HepG2 (cell line): ENCODE results near the gene NUB1. TPM values are rescaled to one million over a fixed set of nuclear protein-coding genes. Genes with fewer than 3 reads are reported as not detected.

Experiments
- ATAC-seq: fragments of 200-7000 bp; cut with Tn5 transposase; 3 replicates; pipeline ENCODE4 v1.9.1; 2020; ENCODE audit warnings: mild to moderate bottlenecking, moderate library complexity
- BruUV-seq: library from RNA; stranded (reverse); fragments of 400-500 nt; replicated peaks from 2 replicates; lab custom pipeline; 2021; lab: Mats Ljungman, UMichigan
- CTCF ChIA-PET: fragments of 300-600 bp; formaldehyde crosslinking; extraction: SDS; loops from one replicate; lab custom pipeline; 2021; ENCODE audit warnings: low total read pairs, inconsistent platforms, low intra/inter-chr PET ratio; lab: Yijun Ruan, JAX
- POLR2A ChIA-PET: fragments of 350-600 bp; sonication (Branson Sonifier 250); formaldehyde crosslinking; loops from one replicate; lab custom pipeline; 2020; ENCODE audit warnings: antibody characterized with exemption, inconsistent platforms; lab: Yijun Ruan, JAX
- DNase-seq: peaks from one replicate; pipeline ENCODE4 v3.0.0-alpha.2; 2015; ENCODE audit warnings: low spot score
- FAIRE-seq: peaks from 3 replicates; lab custom pipeline; 2011; peaks lifted over from hg19 to GRCh38; lab: Jason Lieb, UNC
- H2AFZ ChIP-seq: one replicate; pipeline ENCODE4 v1.6.1; 2011; ENCODE audit warnings: low read length, inconsistent platforms
- H3K27ac ChIP-seq: fragments of 300-600 bp; 3 replicates; pipeline ENCODE4 v1.8.0; 2011; ENCODE audit warnings: mixed run types, mild to moderate bottlenecking, mixed read lengths, low read length, inconsistent platforms; ENCODE audit not compliant: insufficient read depth; ENCODE audit errors: extremely low read length
- H3K27me3 ChIP-seq, 2 experiments: fragments of 200-600 bp in 1 of 2; 2 replicates in 1 of 2; 3 replicates in 1 of 2; pipeline versions ENCODE4 v1.6.0 to v1.8.0; 2011; ENCODE audit warnings: low read length in 2 of 2, mild to moderate bottlenecking in 2 of 2, moderate library complexity in 2 of 2, inconsistent platforms in 1 of 2; ENCODE audit not compliant: insufficient read depth in 2 of 2, control insufficient read depth in 1 of 2
- H3K36me3 ChIP-seq, 2 experiments: fragments of 200-600 bp in 1 of 2; replicated peaks in 1 of 2; 2 replicates in 1 of 2; 3 replicates in 1 of 2; pipeline versions ENCODE4 v1.5.1 to v1.8.0; 2011; ENCODE audit warnings: low read length in 2 of 2, inconsistent platforms in 1 of 2; ENCODE audit not compliant: insufficient read depth in 2 of 2, control insufficient read depth in 1 of 2
- H3K4me1 ChIP-seq: 2 replicates; pipeline ENCODE4 v1.5.1; 2012; ENCODE audit warnings: low read length, inconsistent platforms; ENCODE audit not compliant: insufficient read depth
- H3K4me2 ChIP-seq: 2 replicates; pipeline ENCODE4 v1.6.0; 2011; ENCODE audit warnings: low read depth, low read length, inconsistent platforms
- H3K4me3 ChIP-seq, 3 experiments: fragments of 200-600 bp in 1 of 3; sonication (generic), shearing (Covaris generic) in 1 of 3; replicated peaks in 1 of 3; 2 replicates each; pipeline ENCODE4 v1.5.1; 2011 to 2016; ENCODE audit warnings: low read length in 3 of 3, inconsistent platforms in 2 of 3, low read depth in 2 of 3, mild to moderate bottlenecking in 2 of 3, control low read depth in 1 of 3, mixed read lengths in 1 of 3; ENCODE audit not compliant: insufficient read depth in 1 of 3
- H3K79me2 ChIP-seq: one replicate; pipeline ENCODE4 v1.6.1; 2011; ENCODE audit warnings: low read length, inconsistent platforms; ENCODE audit not compliant: insufficient read depth
- H3K9ac ChIP-seq: 2 replicates; pipeline ENCODE4 v1.6.0; 2011; ENCODE audit warnings: mild to moderate bottlenecking, low read depth, low read length, inconsistent platforms; ENCODE audit not compliant: insufficient read depth
- H3K9me3 ChIP-seq: 2 replicates; pipeline ENCODE4 v1.5.1; 2012; ENCODE audit warnings: mild to moderate bottlenecking, low read length
- H4K20me1 ChIP-seq: 2 replicates; pipeline ENCODE4 v1.6.0; 2011; ENCODE audit warnings: inconsistent platforms, mild to moderate bottlenecking, low read length, moderate library complexity; ENCODE audit not compliant: insufficient read depth
- CBX5 ChIP-seq: sonication (generic); formaldehyde crosslinking; IDR thresholded peaks from 2 replicates; pipeline ENCODE4 v1.4.0; 2020; ENCODE audit warnings: missing genetic modification reagents, borderline replicate concordance
- DMAP1 ChIP-seq: IDR thresholded peaks from 2 replicates; pipeline ENCODE4 v1.6.1; 2016
- GATAD2A ChIP-seq: IDR thresholded peaks from 2 replicates; pipeline ENCODE4 v1.6.1; 2016
- GFI1 ChIP-seq: sonication (generic); formaldehyde crosslinking; IDR thresholded peaks from 2 replicates; pipeline ENCODE4 v1.5.0; 2020; ENCODE audit warnings: missing genetic modification reagents, mild to moderate bottlenecking, borderline replicate concordance
- HINFP ChIP-seq: sonication (generic); formaldehyde crosslinking; IDR thresholded peaks from 2 replicates; pipeline ENCODE4 v1.4.0; 2020; ENCODE audit warnings: low read depth, mild to moderate bottlenecking, missing genetic modification reagents
- KAT2B ChIP-seq: fragments of 150-350 bp; IDR thresholded peaks from 2 replicates; pipeline ENCODE4 v1.6.1; 2014; ENCODE audit warnings: low read depth, low read length, borderline replicate concordance
- NCOR1 ChIP-seq: fragments of 200-600 bp; sonication (generic); IDR thresholded peaks from 2 replicates; pipeline ENCODE4 v1.7.0; 2017; ENCODE audit warnings: antibody characterized with exemption, low read length, borderline replicate concordance
- PBX3 ChIP-seq: sonication (generic); formaldehyde crosslinking; IDR thresholded peaks from 2 replicates; pipeline ENCODE4 v1.8.1; 2023; ENCODE audit warnings: missing genetic modification reagents, inconsistent platforms, borderline replicate concordance
- RARA ChIP-seq: IDR thresholded peaks from 2 replicates; pipeline ENCODE4 v1.6.1; 2016; ENCODE audit warnings: missing genetic modification reagents, missing compliant biosample characterization
- TFDP1 ChIP-seq: IDR thresholded peaks from 2 replicates; pipeline ENCODE4 v1.6.1; 2016; ENCODE audit warnings: missing compliant biosample characterization, missing genetic modification reagents, borderline replicate concordance
- ZFP36 ChIP-seq: fragments of 150-350 bp; IDR thresholded peaks from 2 replicates; pipeline ENCODE4 v1.6.1; 2018; ENCODE audit warnings: borderline replicate concordance, low read length, low read depth; ENCODE audit not compliant: partially characterized antibody
- ZHX1 ChIP-seq: sonication (generic); formaldehyde crosslinking; IDR thresholded peaks from 2 replicates; pipeline ENCODE4 v1.8.1; 2022; ENCODE audit warnings: low read depth, mild to moderate bottlenecking, missing genetic modification reagents
- ZNF225 ChIP-seq: sonication (generic); formaldehyde crosslinking; IDR thresholded peaks from 2 replicates; pipeline ENCODE4 v1.4.0; 2020; ENCODE audit warnings: mild to moderate bottlenecking, missing genetic modification reagents
- ZNF788 ChIP-seq: sonication (generic); formaldehyde crosslinking; IDR thresholded peaks from 2 replicates; pipeline ENCODE4 v1.5.0; 2020; ENCODE audit warnings: mild to moderate bottlenecking, missing genetic modification reagents, borderline replicate concordance
- WGBS: methylation state at CpG from one replicate; pipeline ENCODE4 v1.1.6; 2017; ENCODE audit warnings: low lambda C conversion rate; 5-methylcytosine and 5-hydroxymethylcytosine counted together
- in situ Hi-C: cut with HindIII; loops from 2 replicates; pipeline ENCODE4 v1.10.0; 2017; ENCODE audit warnings: low pct_unique_long_range_greater_than_20kb; ENCODE audit not compliant: extremely low pct_ligation_motif_present
- intact Hi-C: fragments of 100-400 bp; cut with micrococcal nuclease; formaldehyde crosslinking; loops from one replicate; pipeline ENCODE4 v1.10.0; 2022; ENCODE audit not compliant: unreplicated experiment
- polyA plus RNA-seq, 8 experiments: library from polyadenylated mRNA; depleted of rRNA in 3 of 8; stranded (reverse) in 7 of 8; unstranded in 1 of 8; fragments of >200 nt; fragmentation: Illumina TruSeq in 4 of 8; extraction: Trizol in 4 of 8; gene quantifications; 2 replicates each; pipeline versions ENCODE4 v1.2.1 to v1.2.3, GENCODE V29; 2011 to 2016; ENCODE audit warnings: low read depth in 4 of 8, missing spikeins in 1 of 8, mixed read lengths in 1 of 8; ENCODE audit not compliant: insufficient read depth in 1 of 8
- total RNA-seq, 5 experiments: library from RNA; depleted of rRNA; stranded (reverse); fragments of >200 nt; fragmentation: Illumina TruSeq; extraction: Trizol; gene quantifications; 2 replicates each; pipeline ENCODE4 v1.2.3, GENCODE V29; 2016; ENCODE audit warnings: low read depth in 1 of 5

Gene NUB1
- total and polyA plus RNA-seq, 2 of the 13 experiments (the other 11 are each of a cell fraction or from before 2014, with no cell fraction given) = 27.1 to 37.0 TPM

GRCh38 chr7:151397026-151397425 lies 55.4 kb downstream of the NUB1 start:
- in situ Hi-C loops = no loop called here
- H4K20me1 ChIP-seq = no peaks in the 10 kb centered on the region
- H3K4me2 ChIP-seq = no peak overlapping the region
- no TSS peak for BruUV-seq
- TF ChIP-seq ZNF788 (CRISPR knock-in tag) = no peak
- no peak for TF ChIP-seq ZHX1
- no peak for TF ChIP-seq HINFP (CRISPR knock-in tag)
- no peak for TF ChIP-seq PBX3 (CRISPR knock-in tag)
- no peak for TF ChIP-seq NCOR1
- TF ChIP-seq GFI1 (CRISPR knock-in tag) = no peak
- TF ChIP-seq TFDP1 (CRISPR knock-in tag) = no peak
- no peak for TF ChIP-seq KAT2B
- no peak for TF ChIP-seq GATAD2A (CRISPR knock-in tag)
- TF ChIP-seq DMAP1 (CRISPR knock-in tag) = no peak
- no peak for TF ChIP-seq RARA
- TF ChIP-seq CBX5 (CRISPR knock-in tag) = no peak
- TF ChIP-seq ZFP36 = no peak
- TF ChIP-seq ZNF225 = no peak
- TF ChIP-seq, all 625 proteins: peak for 0
- ChIA-PET POLR2A (no interaction called here), CTCF (no interaction called here)
- Histone ChIP-seq H3K9ac (no peak overlapping the region), H3K4me3 (no peak overlapping the region), H3K4me1 (peaks cover 13% of the 10 kb centered on the region), H3K27me3 (peaks cover 7 to 72% of the 10 kb centered on the region in 2 experiments; a peak in 3 of 5 replicates), H3K79me2 (no peaks in the 10 kb centered on the region), H2AFZ (no peak overlapping the region), H3K27ac (no peak overlapping the region), H3K36me3 (no peaks in the 10 kb centered on the region), H3K9me3 (no peaks in the 10 kb centered on the region)
- DNase-seq (no peak), FAIRE-seq (no peak), ATAC-seq (no peak)
- 67% methylated on average over 5 of the region's 13 CpGs for WGBS
- intact Hi-C loops = no loop called here
